Measurements from ENCODE around the gene TMEM183A. TPM values are rescaled to one million over a fixed set of nuclear protein-coding genes. Genes with fewer than 3 reads are reported as not detected.
"Not testable (repeated sequence)": the region's sequence is repeated elsewhere in the genome, so short reads cannot be mapped to it uniquely, and the experiment has no call there.

The TMEM183A gene, protein sequence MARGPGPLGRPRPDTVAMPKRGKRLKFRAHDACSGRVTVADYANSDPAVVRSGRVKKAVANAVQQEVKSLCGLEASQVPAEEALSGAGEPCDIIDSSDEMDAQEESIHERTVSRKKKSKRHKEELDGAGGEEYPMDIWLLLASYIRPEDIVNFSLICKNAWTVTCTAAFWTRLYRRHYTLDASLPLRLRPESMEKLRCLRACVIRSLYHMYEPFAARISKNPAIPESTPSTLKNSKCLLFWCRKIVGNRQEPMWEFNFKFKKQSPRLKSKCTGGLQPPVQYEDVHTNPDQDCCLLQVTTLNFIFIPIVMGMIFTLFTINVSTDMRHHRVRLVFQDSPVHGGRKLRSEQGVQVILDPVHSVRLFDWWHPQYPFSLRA
- 131 TPM for total RNA-seq

DNA sequence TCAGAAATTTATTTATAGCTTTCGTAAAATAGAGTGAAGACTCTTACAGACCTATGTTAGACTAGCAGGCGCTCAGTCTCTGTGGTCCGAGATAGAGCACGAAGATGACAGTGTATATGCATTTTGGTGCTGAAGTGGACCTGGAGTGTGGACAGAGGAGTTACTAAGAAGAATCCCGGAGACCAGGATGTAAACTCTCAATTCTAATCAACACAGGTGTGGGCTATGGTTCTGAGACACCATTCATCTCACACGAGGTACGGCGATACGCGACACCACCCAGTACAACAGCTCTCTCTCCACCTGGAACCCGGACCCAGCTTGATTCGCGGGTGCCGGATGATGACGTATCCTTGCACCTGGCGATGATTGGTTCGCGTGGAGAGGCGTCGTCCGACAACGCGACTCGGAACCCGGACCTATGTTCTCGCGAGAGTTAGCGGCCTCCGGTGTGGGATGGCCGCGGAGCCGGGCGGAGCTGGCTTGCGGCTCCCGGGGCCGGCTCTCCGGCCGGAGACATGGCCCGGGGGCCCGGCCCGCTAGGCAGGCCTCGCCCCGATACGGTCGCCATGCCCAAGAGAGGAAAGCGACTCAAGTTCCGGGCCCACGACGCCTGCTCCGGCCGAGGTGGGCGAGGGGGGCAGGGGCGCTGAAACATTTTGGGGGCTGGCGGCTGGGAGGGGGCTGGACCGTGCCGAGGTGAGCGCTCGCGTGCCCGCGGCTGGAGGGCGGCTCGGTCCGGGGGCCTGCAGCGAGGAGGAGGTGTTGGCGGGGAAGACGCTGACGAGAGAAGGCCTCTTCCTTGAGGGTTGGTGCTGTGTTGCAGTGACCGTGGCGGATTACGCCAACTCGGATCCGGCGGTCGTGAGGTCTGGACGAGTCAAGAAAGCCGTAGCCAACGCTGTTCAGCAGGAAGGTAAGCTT is at the start of gene TMEM183A:
TMEM183A (plus strand) TSS at position 427 of the 924 bp plus-strand sequence; CDS start at position 519, 92 bp downstream.
- DNase-seq, result peak; percentile 92

DNA sequence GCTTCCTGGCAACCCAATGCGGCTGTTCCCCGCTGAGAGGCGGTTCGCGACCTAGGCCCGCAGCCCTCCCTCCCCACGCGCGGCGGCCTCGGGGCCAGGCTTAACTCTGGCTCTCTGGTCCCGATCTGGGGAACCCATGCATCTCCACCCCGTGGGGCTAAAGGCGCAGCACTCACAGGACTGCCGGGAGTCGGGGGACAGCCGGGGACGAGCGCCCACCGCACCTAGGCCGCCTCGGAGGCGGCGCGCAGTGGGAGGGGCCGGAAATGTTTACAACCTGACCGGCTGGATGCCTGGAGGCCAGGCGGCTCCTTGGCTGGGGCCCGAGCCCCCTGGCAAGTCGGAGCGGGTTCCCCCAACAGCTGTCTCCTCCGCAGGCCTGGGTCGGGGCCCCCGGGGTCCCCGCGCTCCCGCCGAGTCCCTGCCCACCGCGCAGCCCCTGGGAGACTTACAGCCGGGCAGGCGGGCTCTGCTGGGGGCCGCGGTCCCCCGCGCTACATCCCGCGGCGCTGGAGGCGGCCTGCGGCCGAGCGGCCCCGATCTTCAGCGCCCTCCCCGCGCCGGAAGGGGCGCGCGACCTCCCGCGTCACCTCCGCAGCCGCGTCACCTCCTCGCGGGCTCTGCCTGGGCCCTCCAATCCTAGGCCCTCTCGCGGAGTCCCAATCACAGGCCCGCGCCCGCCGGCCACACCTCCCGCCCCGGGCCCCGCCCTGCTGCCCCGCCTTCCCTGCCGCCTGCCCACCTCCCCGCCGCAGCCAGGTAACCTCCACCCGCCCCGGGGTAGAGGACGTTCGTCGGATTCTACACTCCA is 49.2 kb upstream of the TMEM183A start, which contains the start of gene ADIPOR1:
ADIPOR1 (minus strand) TSS at position 580 of the 811 bp plus-strand sequence. CDS start 7,242 bp downstream, outside the sequence.
- DNase-seq, result peak; percentile 87

DNA sequence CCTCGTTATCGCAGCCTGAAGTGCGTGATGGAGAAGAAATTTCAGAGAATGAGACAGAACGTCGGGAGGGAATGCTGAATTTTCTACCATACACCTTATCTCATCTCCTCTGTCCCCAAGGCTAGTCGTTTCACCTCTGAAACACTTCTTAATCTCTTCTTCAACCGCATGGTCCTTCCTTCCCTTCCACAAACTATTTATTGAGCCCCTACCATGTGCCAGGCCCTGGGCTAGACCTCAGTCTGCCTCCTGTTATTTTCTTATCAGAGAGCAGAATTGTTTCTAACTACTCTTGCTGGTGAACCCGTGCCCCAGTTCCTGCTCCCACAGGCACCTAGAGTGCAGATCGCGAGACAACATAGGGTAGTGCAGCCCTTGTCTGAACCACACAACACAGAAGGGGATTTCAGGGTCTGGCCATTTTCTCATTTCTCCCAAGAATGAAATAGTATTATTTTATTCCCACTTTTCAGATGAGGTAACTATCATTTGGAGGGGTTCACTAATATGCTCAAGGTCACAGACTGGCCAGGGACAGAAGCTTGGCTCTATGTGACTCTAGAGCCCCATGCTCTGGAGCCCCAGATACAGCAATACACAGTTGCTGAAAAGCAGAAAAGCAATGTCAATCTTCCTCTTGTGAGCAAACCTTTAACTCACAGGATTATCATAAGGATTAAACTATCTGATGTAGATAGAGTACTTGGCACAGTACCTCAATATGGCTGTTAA is 48.5 kb upstream of the TMEM183A start:
- DNase-seq, result no peak

DNA sequence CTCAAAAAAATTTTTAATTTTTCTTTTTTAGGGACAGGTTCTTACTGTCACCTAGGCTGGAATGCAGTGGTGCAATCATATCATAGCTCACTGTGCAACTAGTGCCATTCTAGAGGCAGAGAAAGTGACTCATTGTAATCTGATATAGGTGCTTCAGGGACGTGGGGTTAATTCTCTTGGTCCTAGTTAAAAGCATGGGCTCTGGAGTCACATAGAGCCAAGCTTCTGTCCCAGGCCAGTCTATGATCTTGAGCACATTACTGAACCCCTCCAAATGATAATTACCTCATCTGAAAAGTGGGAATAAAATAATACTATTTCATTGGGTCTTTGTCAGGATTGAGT is 47.9 kb upstream of the TMEM183A start:
- no peak for DNase-seq

DNA sequence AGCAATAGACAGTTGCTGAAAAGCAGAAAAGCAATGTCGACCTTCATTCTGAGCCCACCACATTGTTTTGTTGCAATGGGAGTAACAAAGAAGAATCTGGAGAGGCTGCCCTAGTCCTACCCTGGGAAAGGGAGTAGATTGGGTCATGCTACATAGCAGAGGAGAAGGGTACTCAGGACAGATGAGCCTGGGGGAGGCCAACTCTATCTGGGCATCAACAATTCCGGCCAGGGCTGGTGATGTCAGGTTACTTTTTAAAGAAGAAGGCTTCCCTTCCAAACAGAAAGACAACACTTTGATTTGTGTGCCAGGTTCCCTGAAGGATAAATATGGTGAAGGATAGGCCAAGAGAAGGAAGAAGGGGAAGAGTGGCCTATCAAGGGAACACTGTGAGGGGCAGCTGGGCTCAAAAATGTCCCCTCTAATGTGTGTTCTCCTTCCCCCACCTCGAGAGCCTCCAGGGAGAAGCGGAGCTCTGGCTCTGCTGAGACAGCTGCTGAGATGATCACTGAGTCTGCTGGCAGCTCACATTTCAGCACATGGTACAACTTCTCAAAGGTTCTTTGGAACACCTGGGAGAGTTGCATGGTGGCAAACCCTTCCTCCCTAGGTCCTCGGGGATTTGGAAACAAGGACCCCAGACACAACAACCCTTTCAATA is 45.8 kb upstream of the TMEM183A start:
- no peak for DNase-seq

DNA sequence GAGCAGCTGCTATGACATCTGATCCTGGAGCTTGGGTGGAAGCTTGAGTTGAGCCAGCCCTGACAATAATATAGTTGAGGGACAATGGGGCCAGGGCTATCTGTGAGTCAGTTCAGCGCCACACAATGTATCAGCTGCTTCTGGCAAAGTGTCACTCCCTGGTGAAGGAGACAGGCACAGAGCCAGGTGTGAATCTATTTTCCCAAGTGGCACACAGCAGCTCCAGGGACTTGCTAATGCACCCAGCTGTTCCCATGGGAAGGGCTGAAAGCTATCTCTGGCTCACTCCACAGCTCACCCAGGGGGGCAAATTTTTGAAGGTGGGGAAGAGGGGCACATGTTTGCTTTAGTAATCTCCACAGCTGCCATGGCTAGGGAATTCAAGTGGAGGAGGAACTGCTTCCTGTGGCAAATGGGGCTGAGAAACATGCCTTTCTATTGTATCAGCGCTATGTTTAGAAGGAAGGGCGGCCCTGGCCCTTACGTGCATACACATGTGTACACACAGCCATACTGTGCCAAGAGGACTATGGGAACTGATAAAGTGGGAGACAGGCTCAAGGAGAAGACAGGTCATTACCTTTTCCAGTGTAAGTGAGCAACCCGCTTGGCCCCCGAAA is 42.3 kb upstream of the TMEM183A start:
- peak; percentile 15 for DNase-seq

DNA sequence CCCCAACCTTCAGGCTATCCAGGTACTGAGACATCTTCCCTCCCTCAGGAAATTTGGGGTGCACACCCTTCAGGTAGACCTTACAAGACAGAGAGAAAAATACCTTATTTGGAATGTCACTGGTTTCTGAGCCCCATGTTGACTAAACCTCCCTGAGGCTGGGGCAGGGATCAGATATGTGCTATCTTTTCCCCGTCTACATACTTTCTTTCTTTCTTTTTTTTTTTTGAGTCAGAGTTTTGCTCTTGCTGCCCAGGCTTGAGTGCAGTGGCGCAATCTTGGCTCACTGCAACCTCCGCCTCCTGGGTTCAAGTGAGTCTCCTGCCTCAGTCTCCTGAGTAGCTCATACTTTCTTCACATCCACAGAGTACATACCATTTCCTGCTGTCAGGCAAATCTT is 41.8 kb upstream of the TMEM183A start:
- DNase-seq, result no peak

DNA sequence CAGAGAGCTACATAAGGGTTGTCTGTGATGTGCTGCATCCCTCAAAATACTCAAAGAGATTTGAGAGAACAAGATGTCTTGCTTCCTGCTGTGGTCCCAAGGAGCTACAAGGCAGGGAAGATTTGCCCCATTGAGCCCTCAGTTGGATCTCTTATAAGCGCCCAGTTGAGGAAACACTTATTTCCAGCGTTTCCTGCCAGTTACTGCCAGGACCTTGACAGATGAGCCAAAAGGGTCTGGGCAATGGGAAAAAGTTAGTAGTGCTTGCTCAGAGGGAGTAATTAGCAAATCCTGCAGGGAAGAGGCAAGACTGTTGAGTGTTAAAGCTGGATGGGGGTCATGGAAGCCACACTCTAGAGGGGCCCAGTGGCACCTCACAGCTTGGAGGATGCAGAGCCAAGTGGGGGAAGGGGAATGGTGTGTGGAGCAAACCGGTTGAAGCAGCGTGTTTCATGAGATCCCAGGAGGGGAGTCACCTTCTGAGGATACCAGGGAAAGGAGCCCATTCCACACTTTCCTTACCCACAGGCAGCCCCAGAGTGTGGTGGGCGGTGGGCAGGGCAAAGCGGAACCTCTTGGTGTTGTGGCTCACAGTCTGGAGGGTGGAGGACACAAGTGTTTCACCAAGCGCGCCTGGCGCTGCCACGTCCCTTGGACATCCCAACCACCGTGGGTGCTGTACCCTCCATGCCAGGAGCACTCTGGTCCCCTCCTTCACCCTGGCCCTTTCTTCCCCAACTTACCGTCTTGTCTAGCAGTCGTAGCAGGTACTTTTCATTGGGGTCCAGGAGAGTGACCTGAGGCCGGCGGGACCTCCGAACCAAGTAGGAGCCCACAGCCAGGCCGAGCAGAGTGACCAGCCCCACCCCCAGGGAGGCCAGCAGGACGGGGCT is 40.9 kb upstream of the TMEM183A start:
- no peak for DNase-seq

DNA sequence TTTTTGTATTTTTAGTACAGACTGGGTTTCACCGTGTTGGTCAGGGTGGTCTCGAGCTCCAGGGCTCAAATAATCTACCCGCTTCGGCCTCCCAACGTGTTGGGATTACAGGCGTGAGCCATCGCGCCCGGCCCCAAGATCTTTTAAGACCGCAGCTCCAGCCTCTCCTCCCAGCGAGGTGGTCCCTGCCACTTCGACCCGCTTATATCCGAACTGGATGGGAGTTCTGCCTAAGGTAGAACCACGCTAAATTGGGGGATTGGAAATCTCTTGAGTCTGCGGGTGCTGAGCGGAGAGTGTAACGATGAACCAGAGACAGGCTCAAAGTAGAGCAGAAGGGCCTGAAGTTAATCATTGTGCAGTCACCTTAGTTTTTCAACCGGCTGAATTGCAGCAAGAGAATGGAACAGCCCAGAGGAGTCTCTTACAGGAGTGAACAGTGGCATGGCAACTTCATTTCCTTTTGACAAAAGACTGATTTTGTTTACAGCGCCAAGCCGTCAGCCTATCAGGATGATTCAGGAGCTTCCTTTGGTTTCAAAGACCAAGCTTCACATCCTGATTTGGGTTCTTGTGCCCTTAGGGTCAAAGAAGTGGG is 39.4 kb upstream of the TMEM183A start:
- no peak for DNase-seq

DNA sequence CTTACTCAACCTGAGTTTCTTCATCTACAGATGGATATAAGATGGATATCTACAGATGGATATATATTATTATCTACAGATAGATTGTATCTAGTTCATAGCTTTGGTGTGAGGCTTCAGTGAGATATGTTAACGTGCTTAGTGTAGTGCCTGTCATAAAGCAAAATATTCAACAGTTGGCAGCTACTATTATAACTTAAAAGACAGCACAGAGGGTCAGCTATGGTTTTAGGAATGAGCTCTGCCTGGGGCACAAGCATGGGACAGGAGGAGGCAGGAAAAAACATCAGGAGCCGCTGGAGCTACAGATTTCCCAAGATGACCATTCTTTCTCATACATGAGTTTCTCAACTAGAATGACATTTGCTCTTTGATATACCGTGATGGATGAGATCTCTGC is 38.8 kb upstream of the TMEM183A start:
- no peak for DNase-seq

DNA sequence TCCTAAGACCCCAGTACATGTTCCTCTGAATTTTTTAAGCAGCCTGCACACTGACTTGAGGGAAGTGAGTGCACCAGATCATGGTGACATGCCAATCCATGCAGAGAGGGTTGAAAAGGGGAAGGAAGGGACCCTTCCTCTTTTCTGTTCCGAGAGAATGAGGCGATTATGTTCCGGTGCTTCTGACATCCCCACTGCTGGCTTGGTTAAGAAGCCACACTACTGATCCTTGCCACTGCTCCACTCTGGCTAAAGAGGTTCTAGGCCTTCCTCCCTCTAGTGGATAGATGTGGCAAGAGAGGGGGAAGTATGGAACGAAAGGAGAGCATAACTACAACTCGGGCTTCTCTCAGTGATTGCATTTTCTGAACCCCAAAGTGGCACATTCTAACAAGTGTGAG is 38.3 kb upstream of the TMEM183A start:
- DNase-seq, result no peak

DNA sequence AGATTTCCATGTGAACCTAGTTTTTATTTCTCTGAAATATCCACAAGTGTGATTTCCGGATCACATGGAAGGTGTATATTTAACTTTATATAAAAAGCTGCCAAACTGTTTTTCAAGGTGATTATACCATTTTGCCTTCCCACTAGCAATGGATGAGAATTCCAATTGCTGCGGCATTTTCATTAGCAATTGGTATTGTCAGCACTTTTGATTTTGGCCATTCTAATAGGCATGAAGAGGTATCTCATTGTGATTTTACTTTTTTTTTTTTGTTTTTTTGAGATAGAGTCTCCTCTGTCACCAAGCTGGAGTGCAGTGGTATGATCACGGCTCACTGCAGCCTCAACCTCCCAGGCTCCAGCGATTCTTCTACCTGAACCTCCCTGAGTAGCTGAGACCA is 35.1 kb upstream of the TMEM183A start:
- no peak for DNase-seq

DNA sequence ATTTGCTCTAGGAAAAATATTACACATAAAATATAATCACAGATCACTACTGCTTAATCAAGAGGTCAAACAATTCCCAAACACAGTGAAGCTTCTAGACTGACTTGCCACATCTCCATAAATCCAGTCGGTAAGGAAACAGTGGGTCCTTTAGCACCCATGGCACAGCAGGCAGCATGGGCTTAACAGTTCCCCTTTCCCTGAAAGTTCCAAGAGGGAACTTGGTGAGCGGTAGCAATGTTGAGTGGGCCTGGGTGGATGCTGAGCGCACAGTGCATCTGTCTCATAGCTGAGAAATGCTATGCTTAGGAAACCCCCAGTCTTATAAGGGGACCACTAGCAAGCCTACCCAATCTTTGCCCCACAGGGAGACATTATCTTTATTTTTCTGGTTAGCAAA is 32.3 kb upstream of the TMEM183A start:
- DNase-seq, result no peak

DNA sequence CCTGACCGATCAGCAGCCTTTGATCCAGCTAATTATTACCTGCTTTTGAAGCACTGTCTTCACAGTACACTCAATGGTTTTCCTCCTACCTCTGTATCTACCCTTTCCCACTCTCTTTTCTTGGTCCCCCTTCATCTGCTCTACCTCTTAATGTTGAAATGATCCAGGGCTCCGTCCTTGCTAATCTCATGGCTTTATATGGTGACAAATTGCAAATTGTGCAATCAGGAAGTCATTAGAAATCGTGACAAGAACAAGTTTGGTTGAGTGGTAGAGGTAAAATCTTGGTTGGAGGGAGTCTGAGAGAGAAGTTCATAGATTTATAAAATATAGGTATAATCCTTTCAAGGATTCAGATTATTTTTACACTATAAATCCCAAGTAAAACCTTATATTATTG is 30.5 kb upstream of the TMEM183A start:
- no peak for DNase-seq

DNA sequence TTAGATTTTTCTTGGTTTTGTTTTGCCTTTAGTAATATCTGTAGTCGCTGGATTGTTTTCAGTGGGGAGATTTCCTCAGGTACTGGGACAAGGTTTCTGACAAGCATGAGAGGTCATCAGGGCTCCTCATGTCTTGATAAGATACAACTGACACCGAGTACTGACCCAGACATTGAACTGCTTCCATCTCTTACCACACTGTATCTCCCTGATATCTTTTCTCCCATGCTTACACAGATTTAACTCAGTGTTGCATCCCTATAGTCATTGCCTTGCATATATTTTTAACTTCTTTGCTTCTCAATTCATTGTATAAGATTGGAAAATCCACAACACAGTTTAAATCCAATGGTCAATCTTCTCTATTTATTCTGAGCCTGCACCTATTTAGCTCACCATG is 27.7 kb upstream of the TMEM183A start:
- no peak for DNase-seq

DNA sequence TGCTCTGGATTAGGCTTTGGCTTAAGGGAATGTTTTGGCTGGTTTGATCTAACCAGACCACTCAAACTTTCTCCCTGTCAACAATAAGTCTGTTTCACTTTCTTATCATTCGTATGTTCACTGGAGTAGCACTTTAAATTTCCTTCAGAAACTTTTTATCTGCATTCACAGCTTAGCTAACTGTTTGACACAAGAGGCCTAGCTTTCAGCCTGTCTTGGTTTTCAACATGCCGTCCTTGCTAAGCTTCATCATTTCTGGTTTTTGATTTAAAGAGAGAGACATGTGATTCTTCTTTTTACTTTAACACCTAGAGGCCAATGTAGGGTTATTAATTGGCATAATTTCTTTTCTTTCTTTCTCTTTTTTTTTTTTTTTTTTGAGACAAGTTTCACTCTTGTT is 25.2 kb upstream of the TMEM183A start:
- DNase-seq, result no peak

DNA sequence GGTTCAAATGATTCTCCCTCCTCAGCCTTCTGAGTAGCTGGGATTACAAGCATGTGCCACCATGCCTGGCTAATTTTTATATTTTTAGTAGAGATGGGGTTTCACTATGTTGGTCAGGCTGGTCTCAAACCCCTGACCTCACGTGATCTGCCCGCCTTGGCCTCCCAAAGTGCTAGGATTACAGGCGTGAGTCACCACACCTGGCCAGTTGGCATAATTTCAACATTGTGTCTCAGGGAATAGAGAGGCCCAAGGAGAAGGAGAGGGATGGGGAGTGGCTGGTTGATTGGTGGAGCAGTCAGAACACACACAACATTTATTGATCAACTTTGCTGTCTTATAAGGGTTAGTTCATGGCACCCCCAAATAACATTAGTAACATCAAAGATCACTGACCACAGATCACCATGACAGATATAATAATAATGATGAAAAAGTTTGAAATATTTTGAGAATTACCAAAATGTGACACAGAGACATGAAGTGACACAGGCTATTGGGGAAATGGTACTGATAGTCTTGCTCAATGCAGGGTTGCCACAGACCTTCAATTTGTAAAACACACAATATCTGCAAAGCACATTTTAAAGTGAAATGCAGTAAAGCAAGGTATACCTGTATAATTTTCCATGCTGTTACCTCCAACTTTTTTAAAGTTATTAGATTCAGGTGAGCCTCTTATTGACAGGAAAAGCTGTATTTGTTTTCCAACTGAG is 24.3 kb upstream of the TMEM183A start:
- no peak for DNase-seq

DNA sequence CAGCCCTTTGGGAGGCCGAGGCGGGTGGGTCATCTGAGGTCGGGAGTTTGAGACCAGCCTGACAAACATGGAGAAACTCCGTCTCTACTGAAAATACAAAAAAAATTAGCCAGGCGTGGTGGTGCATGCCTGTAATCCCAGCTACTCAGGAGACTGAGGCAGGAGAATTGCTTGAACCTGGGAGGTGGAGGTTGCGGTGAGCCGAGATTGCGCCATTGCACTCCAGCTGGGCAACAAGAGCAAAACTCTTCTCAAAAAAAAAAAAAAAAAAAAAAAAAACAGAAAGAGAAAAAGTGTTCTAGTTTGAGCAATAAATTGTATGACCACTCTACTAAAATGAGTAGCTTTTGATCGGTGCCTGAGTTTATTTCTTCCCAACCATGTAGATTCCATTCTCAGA is 21.1 kb upstream of the TMEM183A start:
- not testable (repeated sequence) for DNase-seq

DNA sequence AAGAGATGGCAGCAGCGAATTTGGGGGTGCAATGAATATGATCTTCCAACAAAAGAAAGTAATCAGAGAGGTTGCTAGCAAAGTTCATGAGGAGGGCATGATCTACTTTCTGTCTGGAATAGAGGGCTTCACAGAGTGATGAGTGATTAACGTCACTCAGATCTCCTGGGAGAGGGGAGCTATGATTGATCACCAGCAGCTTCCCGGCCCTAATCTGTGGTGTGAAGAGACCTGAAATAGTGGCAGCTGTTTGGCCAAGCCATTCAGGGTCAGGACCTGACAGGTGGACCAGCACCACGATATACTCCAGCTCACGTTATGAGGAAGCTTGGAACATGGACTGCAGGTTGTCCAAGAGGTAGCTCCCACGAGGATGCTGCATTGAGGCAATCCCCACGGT is 19.9 kb upstream of the TMEM183A start:
- DNase-seq, result no peak
